HepG2 (cell line): ENCODE data around the gene CCDC97. TPM values are rescaled to one million over a fixed set of nuclear protein-coding genes. Genes with fewer than 3 reads are reported as not detected.
A peak's percentile ranks its signal among the peaks of the same experiment; 100 is the strongest.

Experiments used
- ATAD3A ChIP-seq: sonication (generic); formaldehyde crosslinking; IDR thresholded peaks from 2 replicates; pipeline ENCODE4 v1.4.0; 2020; ENCODE audit warnings: missing genetic modification reagents
- EP300 ChIP-seq, 3 experiments: sonication (generic) in 1 of 3; formaldehyde crosslinking in 1 of 3; IDR thresholded peaks; 2 replicates each; pipeline versions ENCODE4 v1.5.1 to v1.6.1; 2011 to 2020; ENCODE audit warnings: low read depth in 2 of 3, low read length in 2 of 3, borderline replicate concordance in 1 of 3, improper control_type of control experiment in 1 of 3, mild to moderate bottlenecking in 1 of 3, missing genetic modification reagents in 1 of 3, moderate library complexity in 1 of 3
- ETS1 ChIP-seq: sonication (generic); formaldehyde crosslinking; IDR thresholded peaks from 2 replicates; pipeline ENCODE4 v1.4.0; 2020; ENCODE audit warnings: missing genetic modification reagents
- HBP1 ChIP-seq: IDR thresholded peaks from 2 replicates; pipeline ENCODE4 v1.6.1; 2016; ENCODE audit warnings: low read depth, control low read depth
- HMGXB4 ChIP-seq, 2 experiments: sonication (generic) in 1 of 2; formaldehyde crosslinking in 1 of 2; IDR thresholded peaks; 2 replicates each; pipeline versions ENCODE4 v1.4.0 to v1.6.1; 2018 to 2020; ENCODE audit warnings: missing genetic modification reagents in 2 of 2, borderline replicate concordance in 1 of 2, low read depth in 1 of 2, mild to moderate bottlenecking in 1 of 2, missing biosample characterization in 1 of 2
- KDM1A ChIP-seq: IDR thresholded peaks from 2 replicates; pipeline ENCODE4 v1.6.1; 2016; ENCODE audit warnings: missing compliant biosample characterization
- KLF15 ChIP-seq: sonication (generic); formaldehyde crosslinking; IDR thresholded peaks from 2 replicates; pipeline ENCODE4 v1.8.1; 2023; ENCODE audit warnings: borderline replicate concordance, mild to moderate bottlenecking, inconsistent platforms, missing genetic modification reagents, mixed read lengths
- NFYC ChIP-seq: IDR thresholded peaks from 2 replicates; pipeline ENCODE4 v1.6.1; 2016; ENCODE audit warnings: missing genetic modification reagents, missing compliant biosample characterization
- NR2F2 ChIP-seq: IDR thresholded peaks from 2 replicates; pipeline ENCODE4 v1.6.1; 2012; ENCODE audit warnings: low read depth, inconsistent platforms, borderline replicate concordance
- PREB ChIP-seq: sonication (generic); formaldehyde crosslinking; IDR thresholded peaks from 2 replicates; pipeline ENCODE4 v1.4.0; 2020; ENCODE audit warnings: missing genetic modification reagents
- PRMT3 ChIP-seq: sonication (generic); formaldehyde crosslinking; IDR thresholded peaks from 2 replicates; pipeline ENCODE4 v1.8.1; 2022; ENCODE audit warnings: low read depth, mild to moderate bottlenecking, moderate library complexity, missing genetic modification reagents, borderline replicate concordance
- SAFB2 ChIP-seq: sonication (generic); formaldehyde crosslinking; IDR thresholded peaks from 2 replicates; pipeline ENCODE4 v1.5.1; 2020; ENCODE audit warnings: missing genetic modification reagents, low read depth, mild to moderate bottlenecking, borderline replicate concordance
- SUZ12 ChIP-seq: fragments of 150-350 bp; IDR thresholded peaks from 2 replicates; pipeline ENCODE4 v1.6.1; 2014; ENCODE audit warnings: low read depth, low read length
- TFDP2 ChIP-seq: sonication (generic); formaldehyde crosslinking; IDR thresholded peaks from 2 replicates; pipeline ENCODE4 v1.4.0; 2020; ENCODE audit warnings: missing genetic modification reagents
- XBP1 ChIP-seq: sonication (generic); formaldehyde crosslinking; IDR thresholded peaks from 2 replicates; pipeline ENCODE4 v1.5.0; 2020; ENCODE audit warnings: missing genetic modification reagents
- ZBTB7A ChIP-seq: sonication (generic); formaldehyde crosslinking; IDR thresholded peaks from 2 replicates; pipeline ENCODE4 v1.8.0; 2022; ENCODE audit warnings: mild to moderate bottlenecking, missing genetic modification reagents
- ZFY ChIP-seq: sonication (generic); formaldehyde crosslinking; IDR thresholded peaks from 2 replicates; pipeline ENCODE4 v1.4.0; 2020; ENCODE audit warnings: missing genetic modification reagents
- ZNF614 ChIP-seq: IDR thresholded peaks from 2 replicates; pipeline ENCODE4 v1.6.1; 2018; ENCODE audit warnings: missing biosample characterization, missing genetic modification reagents, inconsistent platforms, borderline replicate concordance
- ZNF710 ChIP-seq: sonication (generic); formaldehyde crosslinking; IDR thresholded peaks from 2 replicates; pipeline ENCODE4 v1.5.0; 2020; ENCODE audit warnings: mild to moderate bottlenecking, missing genetic modification reagents, borderline replicate concordance
- ZNF891 ChIP-seq: sonication (generic); formaldehyde crosslinking; IDR thresholded peaks from 2 replicates; pipeline ENCODE4 v1.5.0; 2020; ENCODE audit warnings: mild to moderate bottlenecking, missing genetic modification reagents
- polyA plus RNA-seq, 8 experiments: library from polyadenylated mRNA; depleted of rRNA in 3 of 8; stranded (reverse) in 7 of 8; unstranded in 1 of 8; fragments of >200 nt; fragmentation: Illumina TruSeq in 4 of 8; extraction: Trizol in 4 of 8; gene quantifications; 2 replicates each; pipeline versions ENCODE4 v1.2.1 to v1.2.3, GENCODE V29; 2011 to 2016; ENCODE audit warnings: low read depth in 4 of 8, missing spikeins in 1 of 8, mixed read lengths in 1 of 8; ENCODE audit not compliant: insufficient read depth in 1 of 8
- total RNA-seq, 5 experiments: library from RNA; depleted of rRNA; stranded (reverse); fragments of >200 nt; fragmentation: Illumina TruSeq; extraction: Trizol; gene quantifications; 2 replicates each; pipeline ENCODE4 v1.2.3, GENCODE V29; 2016; ENCODE audit warnings: low read depth in 1 of 5

CCDC97 gene
- total and polyA plus RNA-seq, 2 of the 13 experiments (the other 11 are each of a cell fraction or from before 2014, with no cell fraction given), result 6.2 to 7.3 TPM

GRCh38 chr19:41323430-41324125, 13.6 kb downstream of the CCDC97 start (continued):
- no peak for TF ChIP-seq ZNF710 (CRISPR knock-in tag)
- no peak for TF ChIP-seq SAFB2 (CRISPR knock-in tag)
- TF ChIP-seq PRMT3, result no peak
- no peak for TF ChIP-seq ZNF614 (CRISPR knock-in tag)
- peak; percentile 80; the same call in 1 of the 2 replicates for TF ChIP-seq ZBTB7A (CRISPR knock-in tag)
- peak in 1 of 2 experiments; percentile 69; a peak in 3 of 4 replicates for TF ChIP-seq EP300 (IDR thresholded peaks at IDR 0.05; ENCODE audit: low read depth in 2 of 2, low read length in 2 of 2)
- TF ChIP-seq EP300 (CRISPR knock-in tag; IDR thresholded peaks at IDR 0.05; ENCODE audit: borderline replicate concordance), result peak; percentile 80; the same call in 1 of the 2 replicates
- no peak for TF ChIP-seq KLF15 (CRISPR knock-in tag)
- no peak; a peak in 1 of 4 replicates for TF ChIP-seq HMGXB4 (CRISPR knock-in tag; IDR thresholded peaks at IDR 0.05; ENCODE audit: borderline replicate concordance in 1 of 2, low read depth in 1 of 2)
- no peak for TF ChIP-seq ATAD3A
- TF ChIP-seq PREB (CRISPR knock-in tag), result no peak
- no peak for TF ChIP-seq XBP1
- TF ChIP-seq KDM1A (CRISPR knock-in tag), result no peak; the same call in 1 of the 2 replicates
- no peak for TF ChIP-seq ETS1 (CRISPR knock-in tag)
- no peak for TF ChIP-seq ZNF891 (CRISPR knock-in tag)
- TF ChIP-seq HBP1, result no peak
- TF ChIP-seq SUZ12, result no peak
- TF ChIP-seq NR2F2, result peak; percentile 11; the same call in 1 of the 2 replicates
- TF ChIP-seq TFDP2 (CRISPR knock-in tag), result no peak
- no peak for TF ChIP-seq ZFY (CRISPR knock-in tag)
- no peak for TF ChIP-seq NFYC (CRISPR knock-in tag)
